Fibroblast of lung (primary cell): Measurements from ENCODE around the gene ETS2. TPM values are rescaled to one million over a fixed set of nuclear protein-coding genes. Genes with fewer than 3 reads are reported as not detected.

Source experiments
- DNase-seq, 2 donors: peaks; one replicate each; pipeline versions ENCODE4 v3.0.0 to v3.0.0-alpha.2; 2010; ENCODE audit warnings: low read depth in 2 of 2
- H2AFZ ChIP-seq: 2 replicates; pipeline ENCODE4 v1.5.1; 2012; ENCODE audit warnings: low read length, control low read depth, inconsistent platforms
- H3K27ac ChIP-seq: 2 replicates; pipeline ENCODE4 v1.5.1; 2011; ENCODE audit warnings: low read length, control low read depth; ENCODE audit not compliant: insufficient read depth
- H3K27me3 ChIP-seq: 2 replicates; pipeline ENCODE4 v1.5.1; 2011; ENCODE audit warnings: mild to moderate bottlenecking, low read length; ENCODE audit not compliant: control insufficient read depth, insufficient read depth
- H3K36me3 ChIP-seq: 2 replicates; pipeline ENCODE4 v1.5.1; 2011; ENCODE audit warnings: low read length; ENCODE audit not compliant: control insufficient read depth, insufficient read depth
- H3K4me1 ChIP-seq: 2 replicates; pipeline ENCODE4 v1.5.1; 2011; ENCODE audit warnings: low read length; ENCODE audit not compliant: control insufficient read depth, insufficient read depth; ENCODE audit errors: extremely low read depth
- H3K4me2 ChIP-seq: 2 replicates; pipeline ENCODE4 v1.5.1; 2011; ENCODE audit warnings: low read length, control low read depth; ENCODE audit not compliant: insufficient read depth; ENCODE audit errors: extremely low read depth
- H3K4me3 ChIP-seq, 4 experiments: fragments of 200-600 bp in 1 of 4; sonication (generic) in 1 of 4; replicated peaks in 1 of 4; 2 replicates each; pipeline ENCODE4 v1.5.1; 2011 to 2016; ENCODE audit warnings: low read length in 4 of 4, low read depth in 3 of 4, mild to moderate bottlenecking in 3 of 4, control low read depth in 2 of 4, inconsistent platforms in 1 of 4, mixed read lengths in 1 of 4; ENCODE audit not compliant: insufficient read depth in 1 of 4; ENCODE audit errors: control extremely low read depth in 1 of 4
- H3K79me2 ChIP-seq: 2 replicates; pipeline ENCODE4 v1.5.1; 2012; ENCODE audit warnings: mild to moderate bottlenecking, low read length, inconsistent platforms; ENCODE audit not compliant: control insufficient read depth, insufficient read depth
- H3K9ac ChIP-seq: 2 replicates; pipeline ENCODE4 v1.5.1; 2011; ENCODE audit warnings: mild to moderate bottlenecking, low read length, control low read depth; ENCODE audit not compliant: insufficient read depth
- H3K9me3 ChIP-seq: 2 replicates; pipeline ENCODE4 v1.5.1; 2012; ENCODE audit warnings: low read depth, low read length; ENCODE audit not compliant: control insufficient read depth, insufficient read depth
- H4K20me1 ChIP-seq: 2 replicates; pipeline ENCODE4 v1.5.1; 2011; ENCODE audit warnings: low read length; ENCODE audit not compliant: control insufficient read depth, insufficient read depth; ENCODE audit errors: extremely low read depth
- CTCF ChIP-seq, 2 donors: IDR thresholded peaks in 1 of 2; conservative IDR thresholded peaks in 1 of 2; 1 replicate in 1 of 2; 2 replicates in 1 of 2; pipeline ENCODE4 v1.5.1; 2011 to 2012; ENCODE audit warnings: low read length in 2 of 2, control low read depth in 1 of 2, inconsistent platforms in 1 of 2, low read depth in 1 of 2, mild to moderate bottlenecking in 1 of 2
- EZH2 ChIP-seq: IDR thresholded peaks from 2 replicates; pipeline ENCODE4 v1.5.1; 2012; ENCODE audit warnings: low read length, control low read depth, mild to moderate bottlenecking; ENCODE audit errors: missing control alignments
- polyA plus RNA-seq, 2 donors: library from polyadenylated mRNA; depleted of rRNA in 1 of 2; stranded (reverse) in 1 of 2; unstranded in 1 of 2; fragments of >200 nt; gene quantifications; 2 replicates each; pipeline ENCODE4 v1.2.1, GENCODE V29; 2011 to 2012; ENCODE audit warnings: missing spikeins in 1 of 2
- total RNA-seq: library from RNA; depleted of rRNA; stranded (reverse); fragments of >200 nt; gene quantifications from 2 replicates; pipeline ENCODE4 v1.2.1, GENCODE V29; 2014

Gene ETS2
- total and polyA plus RNA-seq, 2 donors (not counting 1 experiment from before 2014, with no cell fraction given): 28.0 to 77.3 TPM

GRCh38 chr21:38804789-38805327 lies 871 bp upstream of the ETS2 start:
- peak; percentile 61 to 69 for DNase-seq
- no peaks in the 10 kb centered on the region for H3K9me3 ChIP-seq
- peak overlapping the region; percentile 36 to 93 (median 75) for H3K4me3 ChIP-seq
- peaks cover 5% of the 10 kb centered on the region for H3K4me1 ChIP-seq
- peak overlapping the region; percentile 39 for H3K9ac ChIP-seq
- H2AFZ ChIP-seq: peak overlapping the region; percentile 56
- no peaks in the 10 kb centered on the region for H4K20me1 ChIP-seq
- peaks cover 2% of the 10 kb centered on the region for H3K36me3 ChIP-seq
- TF ChIP-seq CTCF (conservative IDR thresholded peaks at IDR 0.05 in 1 of 2, IDR thresholded peaks at IDR 0.05 in 1 of 2; ENCODE audit: low read depth in 1 of 2, low read length in 2 of 2) (peak; percentile 40 to 54), EZH2 (no peak)
- peak overlapping the region; percentile 88 for H3K4me2 ChIP-seq
- no peaks in the 10 kb centered on the region for H3K27me3 ChIP-seq
- H3K27ac ChIP-seq: peak overlapping the region; percentile 83
- peaks cover 41% of the 10 kb centered on the region for H3K79me2 ChIP-seq

GRCh38 chr21:38806153-38806941 lies 618 bp downstream of the ETS2 start:
- Histone ChIP-seq H3K79me2 (peaks cover 53% of the 10 kb centered on the region), H4K20me1 (no peaks in the 10 kb centered on the region), H2AFZ (no peak overlapping the region)

More at GRCh38 chr21:38806153-38806941, 618 bp downstream of the ETS2 start:
- DNase-seq: peak in 1 of 2 donors; percentile 10
- H3K9me3 ChIP-seq: no peaks in the 10 kb centered on the region
- peaks cover 5% of the 10 kb centered on the region for H3K4me1 ChIP-seq
- peak overlapping the region; percentile 51 for H3K4me2 ChIP-seq
- TF ChIP-seq EZH2 (no peak), CTCF (conservative IDR thresholded peaks at IDR 0.05 in 1 of 2, IDR thresholded peaks at IDR 0.05 in 1 of 2; ENCODE audit: low read depth in 1 of 2, low read length in 2 of 2) (peak in 1 of 2 donors; percentile 10)
- H3K4me3 ChIP-seq: peak overlapping the region; percentile 71 to 93 (median 86)
- H3K27ac ChIP-seq: peak overlapping the region; percentile 83
- H3K9ac ChIP-seq: peak overlapping the region; percentile 91
- no peaks in the 10 kb centered on the region for H3K27me3 ChIP-seq
- H3K36me3 ChIP-seq: peaks cover 2% of the 10 kb centered on the region
